Motor neuron (in vitro differentiated cells): ENCODE data around the gene ZNF84. TPM values are rescaled to one million over a fixed set of nuclear protein-coding genes. Genes with fewer than 3 reads are reported as not detected.
A peak's percentile ranks its signal among the peaks of the same experiment; 100 is the strongest.

Experiments
- ATAC-seq, 8 experiments: fragments of 200-7000 bp; cut with Tn5 transposase; replicated peaks in 6 of 8; 2 replicates each; pipeline ENCODE4 v1.8.0; 2021; ENCODE audit warnings: mild to moderate bottlenecking in 8 of 8, moderate library complexity in 8 of 8
- H3K27ac ChIP-seq, 2 donors: fragments of 250-450 bp; sonication (Bioruptor Pico); 2 replicates each; pipeline ENCODE4 v1.9.0; 2021; ENCODE audit warnings: antibody characterized with exemption in 2 of 2, mild to moderate bottlenecking in 2 of 2, moderate library complexity in 1 of 2
- H3K4me1 ChIP-seq, 2 donors: fragments of 250-450 bp; sonication (Bioruptor Pico); replicated peaks in 1 of 2; 2 replicates each; pipeline ENCODE4 v1.6.1; 2021; ENCODE audit warnings: antibody characterized with exemption in 2 of 2, mild to moderate bottlenecking in 2 of 2, moderate library complexity in 1 of 2
- H3K4me3 ChIP-seq, 5 donors: fragments of 250-450 bp; sonication (Bioruptor Pico); 2 replicates each; pipeline ENCODE4 v1.9.0; 2021; ENCODE audit warnings: antibody characterized with exemption in 5 of 5, mild to moderate bottlenecking in 5 of 5, moderate library complexity in 4 of 5
- WGBS, 10 experiments: fragments of 450-650 bp; shearing (Covaris generic); methylation state at CpG; one replicate each; pipeline ENCODE4 v1.0.0; 2022; 5-methylcytosine and 5-hydroxymethylcytosine counted together
- in situ Hi-C, 9 experiments: fragments of 400-800 bp; cut with MboI; loops; one replicate each; pipeline ENCODE4 v1.15.0; 2021; ENCODE audit warnings: low sequenced_read_pairs in 9 of 9, low pct_unique_long_range_greater_than_20kb in 2 of 9; ENCODE audit not compliant: unreplicated experiment in 9 of 9
- total RNA-seq, 8 experiments: library from RNA; unstranded; fragments of 300-600 nt; gene quantifications; 2 replicates each; pipeline versions ENCODE4 v1.2.3 to v1.2.4, GENCODE V29; 2022

ZNF84 gene
- total RNA-seq: 10 to 100 TPM; 25.0 to 55.5 (median 51.0) TPM

GRCh38 chr12:133037207-133038005 lies at the start of gene ZNF84:
Gene ZNF84, plus strand, starts transcription at chr12:133037509. Its CDS starts 3,959 bp downstream, at chr12:133041468.
- in situ Hi-C loops: no loop called here
- peak within 1 kb of the TSS; percentile 88 to 97 for H3K27ac ChIP-seq
- ATAC-seq: peak; percentile 94 to 99 (median 98)
- peak within 1 kb of the TSS; percentile 38 to 80 (median 61) for H3K4me3 ChIP-seq
- 0 to 7% (median 0%) methylated on average over 1 to 15 of the region's 103 CpGs; no CpG with 5 or more reads in 2 of the 10 experiments for WGBS, 10 experiments
- peaks cover 0 to 3% of the 10 kb centered on the region in 2 donors for H3K4me1 ChIP-seq

DNA sequence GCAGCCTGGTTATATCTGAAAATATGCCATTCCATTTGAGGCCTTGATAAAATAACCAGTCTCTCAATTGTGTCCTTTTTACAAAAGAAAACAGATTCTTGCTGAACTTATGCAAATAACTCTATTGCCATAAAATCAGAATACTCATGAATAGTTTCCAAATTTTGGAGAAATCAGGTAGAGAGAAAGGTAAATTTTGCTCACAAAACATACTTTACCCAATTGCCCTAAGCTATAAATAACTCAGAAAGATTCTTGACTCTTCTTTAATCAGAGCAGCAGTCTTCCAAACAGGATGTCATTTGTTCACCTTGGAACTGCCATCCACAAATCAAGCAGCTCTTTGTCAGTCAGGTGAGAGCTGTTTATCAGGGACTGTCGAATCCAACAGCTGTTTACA lies 38.6 kb upstream of the ZNF84 start:
- Histone ChIP-seq H3K27ac (no peak overlapping the region), H3K4me3 (no peak overlapping the region), H3K4me1 (no peaks in the 10 kb centered on the region)
- WGBS, 10 experiments: 33 to 80% methylated on average over 1 of the region's 1 CpG; no CpG with 5 or more reads in 8 of the 10 experiments
- in situ Hi-C loops: no loop called here
- ATAC-seq: no peak

GRCh38 chr12:133010657-133011297 lies 26.5 kb upstream of the ZNF84 start:
- H3K4me1 ChIP-seq: no peaks in the 10 kb centered on the region
- ATAC-seq: no peak
- H3K4me3 ChIP-seq: no peak overlapping the region
- H3K27ac ChIP-seq: no peak overlapping the region
- 83 to 100% (median 96%) methylated on average over 1 to 5 of the region's 6 CpGs; no CpG with 5 or more reads in 1 of the 10 experiments for WGBS, 10 experiments
- in situ Hi-C loops: no loop called here

- Histone ChIP-seq H3K4me3 (no peak overlapping the region), H3K27ac (no peak overlapping the region), H3K4me1 (no peaks in the 10 kb centered on the region)
- WGBS, 10 experiments: 80 to 100% (median 96%) methylated on average over 2 of the region's 2 CpGs; no CpG with 5 or more reads in 6 of the 10 experiments
- in situ Hi-C loops: no loop called here
- no peak for ATAC-seq
Observed at GRCh38 chr12:133023566-133023965, 13.7 kb upstream of the ZNF84 start.

DNA sequence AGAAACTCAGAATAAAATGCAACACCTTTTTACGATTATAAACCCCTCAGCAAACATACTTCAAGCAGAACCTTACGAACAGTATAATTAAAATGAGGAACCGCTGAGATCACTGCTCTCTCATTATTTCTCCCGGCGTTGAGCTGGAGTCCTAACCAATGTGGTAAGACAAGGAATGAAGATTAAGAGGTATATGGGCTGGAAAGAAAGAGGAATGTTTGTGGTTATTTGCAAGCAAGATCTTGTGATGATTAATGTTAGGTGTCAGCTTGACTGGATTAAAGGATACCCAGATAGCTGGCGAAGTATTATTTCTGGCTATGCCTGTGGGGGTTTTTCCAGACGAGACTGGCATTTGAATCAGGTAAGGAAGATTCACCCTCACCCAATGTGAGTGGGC lies 10.3 kb upstream of the ZNF84 start:
- Histone ChIP-seq H3K4me3 (no peak overlapping the region), H3K27ac (no peak overlapping the region), H3K4me1 (no peaks in the 10 kb centered on the region)
- WGBS, 10 experiments: 65 to 93% (median 80%) methylated on average over 1 to 7 of the region's 7 CpGs
- ATAC-seq: no peak
- in situ Hi-C loops: no loop called here

DNA sequence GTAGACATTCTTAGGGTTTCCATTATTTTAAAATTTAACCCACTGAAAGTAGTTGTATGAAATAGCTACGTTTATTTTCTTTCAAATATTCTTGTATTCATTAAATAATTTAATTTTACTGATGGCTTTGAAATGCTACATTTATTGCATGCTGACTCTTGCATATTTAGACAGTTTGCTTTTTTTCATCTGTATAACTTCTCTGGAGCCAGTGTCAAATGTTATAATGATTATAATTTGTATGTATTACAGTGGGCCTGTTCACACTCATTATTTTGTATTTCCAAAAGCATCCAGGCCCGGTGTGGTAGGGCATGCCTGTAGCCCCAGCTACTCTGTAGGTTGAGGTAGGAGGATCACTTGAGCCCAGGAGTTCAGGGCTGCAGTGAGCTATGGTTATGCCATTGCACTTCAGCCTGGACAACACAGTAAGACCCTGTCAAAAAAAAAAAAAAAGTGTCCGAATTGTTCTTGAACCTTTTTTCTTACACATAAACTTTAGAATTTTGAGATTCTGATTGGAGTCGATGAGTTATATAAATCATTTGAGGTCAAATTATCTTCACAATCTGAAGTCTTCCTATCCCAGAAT lies 905 bp downstream of the ZNF84 start:
- H3K4me1 ChIP-seq: peaks cover 0 to 3% of the 10 kb centered on the region in 2 donors
- peak overlapping the region; percentile 88 to 97 for H3K27ac ChIP-seq
- in situ Hi-C loops: no loop called here
- no peak for ATAC-seq
- 17 to 63% (median 59%) methylated on average over 1 to 4 of the region's 4 CpGs for WGBS, 10 experiments
- H3K4me3 ChIP-seq: peak overlapping the region; percentile 38 to 80 (median 61)

DNA sequence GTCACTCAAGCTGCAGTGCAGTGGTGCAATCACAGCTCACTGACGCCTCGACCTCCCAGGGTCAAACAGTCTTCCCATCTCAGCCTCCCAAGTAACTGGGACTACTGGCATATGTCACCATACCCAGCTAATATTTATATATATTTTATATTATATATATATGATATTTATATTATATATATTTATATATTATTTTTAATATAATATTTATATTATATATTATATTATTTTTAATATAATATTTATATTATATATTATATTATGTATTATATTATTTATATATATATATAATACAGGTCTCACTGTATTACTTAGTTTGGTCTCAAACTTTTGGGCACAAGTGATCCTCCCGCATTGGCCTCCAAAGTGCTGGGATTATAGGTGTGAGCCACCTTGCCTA lies 9.4 kb downstream of the ZNF84 start:
- H3K4me3 ChIP-seq: no peak overlapping the region
- no peak overlapping the region for H3K27ac ChIP-seq
- ATAC-seq: no peak
- 100% methylated on average over 1 to 3 of the region's 3 CpGs; no CpG with 5 or more reads in 2 of the 10 experiments for WGBS, 10 experiments
- in situ Hi-C loops: no loop called here
- H3K4me1 ChIP-seq: no peaks in the 10 kb centered on the region

DNA sequence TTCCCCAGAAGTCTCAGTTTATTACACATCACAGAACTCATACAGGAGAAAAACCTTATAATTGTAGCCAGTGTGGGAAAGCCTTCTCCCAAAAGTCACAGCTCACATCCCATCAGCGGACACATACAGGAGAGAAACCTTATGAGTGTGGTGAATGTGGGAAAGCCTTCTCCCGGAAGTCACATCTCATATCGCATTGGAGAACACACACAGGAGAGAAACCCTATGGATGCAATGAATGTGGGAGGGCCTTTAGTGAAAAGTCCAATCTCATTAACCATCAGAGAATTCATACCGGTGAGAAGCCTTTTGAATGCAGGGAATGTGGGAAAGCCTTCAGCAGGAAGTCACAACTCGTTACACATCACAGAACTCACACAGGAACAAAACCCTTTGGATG lies 20.1 kb downstream of the ZNF84 start:
- 89 to 100% (median 100%) methylated on average over 1 to 5 of the region's 5 CpGs; no CpG with 5 or more reads in 1 of the 10 experiments for WGBS, 10 experiments
- in situ Hi-C loops: no loop called here
- no peak overlapping the region for H3K27ac ChIP-seq
- H3K4me3 ChIP-seq: no peak overlapping the region
- H3K4me1 ChIP-seq: no peaks in the 10 kb centered on the region
- ATAC-seq: no peak

GRCh38 chr12:133058203-133059113 lies 21.1 kb downstream of the ZNF84 start:
- in situ Hi-C loops: no loop called here
- no peak overlapping the region for H3K27ac ChIP-seq
- ATAC-seq: no peak
- 77 to 100% (median 91%) methylated on average over 2 to 7 of the region's 8 CpGs for WGBS, 10 experiments
- no peaks in the 10 kb centered on the region for H3K4me1 ChIP-seq
- no peak overlapping the region for H3K4me3 ChIP-seq

- no peak overlapping the region for H3K27ac ChIP-seq
- H3K4me1 ChIP-seq: no peaks in the 10 kb centered on the region
- ATAC-seq: no peak
- in situ Hi-C loops: no loop called here
- no peak overlapping the region for H3K4me3 ChIP-seq
- 83 to 100% (median 100%) methylated on average over 1 of the region's 1 CpG; no CpG with 5 or more reads in 3 of the 10 experiments for WGBS, 10 experiments
Observed at GRCh38 chr12:133061954-133062353, 24.6 kb downstream of the ZNF84 start.

DNA sequence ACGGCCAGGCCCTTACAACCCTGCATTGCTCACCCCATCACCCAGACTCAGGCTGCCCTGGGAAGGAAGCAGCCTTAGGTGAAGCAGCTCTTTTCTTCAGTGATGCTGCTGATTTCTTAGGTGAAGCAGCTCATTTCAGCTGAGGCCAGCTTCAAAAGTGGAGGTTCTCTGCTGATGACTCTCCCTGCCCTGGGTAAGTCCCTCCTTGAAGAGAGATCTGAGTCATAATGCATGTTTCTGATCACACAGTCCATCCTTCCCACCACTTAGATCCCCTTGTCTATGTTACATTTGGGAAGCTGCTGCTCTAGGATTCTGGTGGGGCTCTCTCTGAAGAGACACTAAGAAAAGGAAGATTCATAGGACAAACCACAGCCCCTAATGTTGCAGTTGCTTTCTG lies 26.2 kb downstream of the ZNF84 start:
- Histone ChIP-seq H3K4me1 (no peaks in the 10 kb centered on the region), H3K27ac (no peak overlapping the region), H3K4me3 (no peak overlapping the region)
- in situ Hi-C loops: no loop called here
- 60 to 100% (median 100%) methylated on average over 1 of the region's 1 CpG; no CpG with 5 or more reads in 5 of the 10 experiments for WGBS, 10 experiments
- no peak for ATAC-seq

DNA sequence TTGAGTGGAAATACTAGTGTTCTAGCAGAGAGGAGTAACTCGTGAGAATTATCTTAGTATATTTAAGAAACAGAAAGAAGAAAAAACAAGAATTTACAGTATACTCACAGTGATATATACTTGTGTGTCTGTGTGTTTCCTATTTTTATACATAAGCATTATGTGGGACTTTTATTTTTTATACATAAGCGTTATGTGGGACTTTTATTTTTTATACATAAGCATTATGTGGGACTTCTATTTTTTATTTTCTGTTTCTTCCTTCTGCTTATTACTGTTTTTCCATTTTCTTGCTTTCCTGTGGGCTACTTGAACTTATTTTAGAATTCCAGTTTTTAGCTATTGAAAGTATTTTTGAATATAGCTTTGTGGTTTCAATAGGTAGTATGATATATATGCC lies 36.5 kb downstream of the ZNF84 start:
- no peak overlapping the region for H3K4me3 ChIP-seq
- in situ Hi-C loops: no loop called here
- no peaks in the 10 kb centered on the region for H3K4me1 ChIP-seq
- 0 to 100% (median 56%) methylated on average over 1 to 2 of the region's 2 CpGs for WGBS, 10 experiments
- no peak for ATAC-seq
- no peak overlapping the region for H3K27ac ChIP-seq
